SU-DHL-6 (cell line): ENCODE data around the gene AGO3.

Experiments used
- CTCF ChIP-seq: fragments of 200-600 bp; sonication (generic); IDR thresholded peaks from one replicate; pipeline ENCODE4 v1.5.1; 2017; ENCODE audit warnings: antibody characterized with exemption, mild to moderate bottlenecking, low read length, moderate library complexity; ENCODE audit not compliant: insufficient read depth, poor library complexity, severe bottlenecking
- EZH2phosphoT487 ChIP-seq: fragments of 200-600 bp; sonication (generic), shearing (Covaris generic); conservative IDR thresholded peaks from 2 replicates; pipeline ENCODE4 v1.6.1; 2018; ENCODE audit warnings: mild to moderate bottlenecking, antibody characterized with exemption, low read length, moderate library complexity, mixed read lengths

GRCh38 chr1:36116901-36117300 lies 186.0 kb downstream of the AGO3 start:
- TF ChIP-seq CTCF (no peak), EZH2phosphoT487 (no peak)
